Astrocyte of the cerebellum (primary cell): ENCODE data around the gene TADA2B.
"Not testable (repeated sequence)": the region's sequence is repeated elsewhere in the genome, so short reads cannot be mapped to it uniquely, and the experiment has no call there.

Experiments used
- DNase-seq: peaks from one replicate; pipeline ENCODE4 v3.0.0-alpha.2; 2011; ENCODE audit warnings: low read depth
- H3K4me3 ChIP-seq: 2 replicates; pipeline ENCODE4 v1.5.1; 2011; ENCODE audit warnings: mild to moderate bottlenecking, low read depth, low read length, moderate library complexity
- in situ Hi-C: cut with HindIII; loops from 2 replicates; pipeline ENCODE4 v1.10.0; 2017; ENCODE audit warnings: low sequenced_read_pairs
- TF ChIP-seq, protein P1 (sequence below): IDR thresholded peaks from 2 replicates; pipeline ENCODE4 v1.5.1; 2012; ENCODE audit warnings: low read length, low read depth, moderate library complexity, mild to moderate bottlenecking; ENCODE audit errors: missing control alignments

The TADA2B gene

DNA sequence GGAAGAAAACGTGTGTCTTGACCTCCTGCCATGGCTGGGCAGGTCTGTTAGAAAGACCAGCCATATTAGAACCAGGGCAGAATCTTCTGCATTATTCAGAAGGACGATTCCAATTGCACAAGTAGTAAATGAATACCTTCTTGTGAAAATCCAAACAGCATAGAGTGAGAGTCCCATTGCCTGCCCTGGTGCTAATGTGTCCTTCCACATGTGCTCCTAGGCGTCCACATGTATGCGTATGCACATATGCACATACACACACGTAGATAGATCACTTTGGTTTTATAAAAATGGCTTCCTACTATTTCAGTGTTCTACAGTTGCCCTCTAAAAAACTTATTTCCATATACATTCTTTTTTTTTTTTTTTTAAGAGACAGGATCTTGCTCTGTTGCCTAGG, 34.9 kb downstream of the TADA2B start:
- in situ Hi-C loops: no loop called here
- no peak overlapping the region for H3K4me3 ChIP-seq
- no peak for DNase-seq
- TF ChIP-seq, protein P1, sequence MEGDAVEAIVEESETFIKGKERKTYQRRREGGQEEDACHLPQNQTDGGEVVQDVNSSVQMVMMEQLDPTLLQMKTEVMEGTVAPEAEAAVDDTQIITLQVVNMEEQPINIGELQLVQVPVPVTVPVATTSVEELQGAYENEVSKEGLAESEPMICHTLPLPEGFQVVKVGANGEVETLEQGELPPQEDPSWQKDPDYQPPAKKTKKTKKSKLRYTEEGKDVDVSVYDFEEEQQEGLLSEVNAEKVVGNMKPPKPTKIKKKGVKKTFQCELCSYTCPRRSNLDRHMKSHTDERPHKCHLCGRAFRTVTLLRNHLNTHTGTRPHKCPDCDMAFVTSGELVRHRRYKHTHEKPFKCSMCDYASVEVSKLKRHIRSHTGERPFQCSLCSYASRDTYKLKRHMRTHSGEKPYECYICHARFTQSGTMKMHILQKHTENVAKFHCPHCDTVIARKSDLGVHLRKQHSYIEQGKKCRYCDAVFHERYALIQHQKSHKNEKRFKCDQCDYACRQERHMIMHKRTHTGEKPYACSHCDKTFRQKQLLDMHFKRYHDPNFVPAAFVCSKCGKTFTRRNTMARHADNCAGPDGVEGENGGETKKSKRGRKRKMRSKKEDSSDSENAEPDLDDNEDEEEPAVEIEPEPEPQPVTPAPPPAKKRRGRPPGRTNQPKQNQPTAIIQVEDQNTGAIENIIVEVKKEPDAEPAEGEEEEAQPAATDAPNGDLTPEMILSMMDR: no peak

DNA sequence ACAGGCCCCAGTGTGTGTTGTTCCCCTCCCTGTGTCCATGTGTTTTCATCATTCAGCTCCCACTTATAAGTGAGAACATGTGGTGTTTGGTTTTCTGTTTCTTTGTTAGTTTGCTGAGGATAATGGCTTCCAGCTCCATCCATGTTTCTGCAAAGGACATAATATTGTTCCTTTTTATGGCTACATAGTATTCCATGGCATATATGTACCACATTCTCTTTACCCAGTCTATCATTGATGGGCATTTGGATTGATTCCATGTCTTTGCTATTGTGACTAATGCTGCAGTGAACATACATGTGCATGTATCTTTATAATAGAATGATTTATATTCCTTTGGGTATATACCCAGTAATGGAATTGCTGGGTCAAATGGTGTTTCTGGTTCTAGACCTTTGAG, 36.3 kb downstream of the TADA2B start:
- DNase-seq, in situ Hi-C loops: not testable (repeated sequence)

DNA sequence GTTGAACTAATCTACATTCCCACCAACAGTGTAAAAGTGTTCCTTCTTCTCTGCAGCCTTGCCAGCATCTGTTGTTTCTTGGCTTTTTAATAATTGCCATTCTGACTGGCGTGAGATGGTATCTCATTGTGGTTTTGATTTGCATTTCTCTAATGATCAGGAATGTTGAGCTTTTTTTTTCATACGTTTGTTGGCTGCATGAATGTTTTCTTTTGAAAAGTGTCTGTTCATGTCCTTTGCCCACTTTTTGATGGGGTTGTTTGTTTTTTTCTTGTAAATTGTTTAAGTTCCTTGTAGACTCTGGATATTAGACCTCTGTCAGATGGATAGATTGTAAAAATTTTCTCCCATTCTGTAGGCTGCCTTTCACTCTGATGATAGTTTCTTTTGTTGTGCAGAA, 36.7 kb downstream of the TADA2B start:
- DNase-seq, in situ Hi-C loops, H3K4me3 ChIP-seq: not testable (repeated sequence)

More for the DNA sequence above, 36.3 kb downstream of the TADA2B start:
- not testable (repeated sequence) for H3K4me3 ChIP-seq

DNA sequence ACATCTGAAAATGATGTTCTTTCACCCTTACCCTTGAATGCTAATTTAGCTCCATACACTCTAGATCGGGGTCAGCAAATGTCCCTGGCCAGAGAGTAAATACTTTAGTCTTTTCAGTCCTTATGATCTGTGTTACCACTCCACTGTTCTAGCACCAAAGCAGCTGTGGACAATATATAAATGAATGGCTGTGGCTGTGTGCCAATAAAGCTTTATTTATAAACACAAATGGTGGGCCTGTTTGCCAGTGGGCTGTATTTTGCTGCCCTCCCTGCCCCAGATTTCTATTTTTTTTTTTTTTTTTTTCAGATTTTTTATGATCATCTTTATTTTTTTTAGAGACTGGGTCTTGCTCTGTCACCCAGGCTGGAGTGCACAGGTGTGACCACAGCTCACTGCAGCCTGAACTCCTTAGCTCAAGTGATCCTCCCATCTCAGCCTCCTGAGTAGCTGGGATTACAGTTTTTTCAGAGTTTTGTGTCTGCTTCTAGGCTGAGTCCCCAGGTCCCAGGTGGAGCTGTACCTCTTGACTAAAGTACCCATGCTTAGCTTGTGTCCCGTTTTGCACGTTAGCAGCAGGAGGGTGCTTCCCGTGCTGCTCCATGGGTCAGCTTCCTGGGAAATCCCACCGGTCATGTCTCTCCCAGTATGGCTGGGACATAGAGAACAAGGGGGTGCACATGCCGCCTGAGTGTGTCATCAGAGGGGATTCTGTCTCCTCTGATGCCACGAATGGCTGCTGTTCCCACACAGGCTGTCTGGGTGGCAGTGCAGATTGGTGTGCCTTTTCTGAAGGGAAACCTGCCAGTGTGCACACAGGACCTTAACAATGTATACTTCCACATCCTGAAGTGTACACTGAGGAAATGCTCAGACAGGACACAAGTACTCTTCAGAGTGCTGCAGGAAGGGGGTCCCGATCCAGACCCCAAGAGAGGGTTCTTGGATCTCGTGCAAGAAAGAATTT, 40.7 kb downstream of the TADA2B start:
- in situ Hi-C loops: no loop called here
- DNase-seq: no peak
- TF ChIP-seq, protein P1: no peak
- H3K4me3 ChIP-seq: no peak overlapping the region

DNA sequence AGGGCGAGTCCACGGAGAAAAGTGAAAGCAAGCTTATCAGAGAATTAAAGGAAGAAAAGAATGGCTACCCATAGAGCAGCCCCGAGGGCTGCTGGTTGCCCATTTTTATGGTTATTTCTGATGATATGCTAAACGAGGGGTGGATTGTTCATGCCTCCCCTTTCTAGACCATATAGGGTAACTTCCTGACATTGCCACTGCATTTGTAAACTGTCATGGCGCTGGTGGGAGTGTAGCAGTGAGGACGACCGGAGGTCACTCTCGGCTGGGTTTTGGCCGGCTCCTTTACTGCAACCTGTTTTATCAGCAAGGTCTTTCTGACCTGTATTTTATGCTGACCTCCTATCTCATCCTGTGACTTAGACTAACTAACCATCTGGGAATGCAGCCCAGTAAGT, 41.4 kb downstream of the TADA2B start:
- in situ Hi-C loops, H3K4me3 ChIP-seq, DNase-seq: not testable (repeated sequence)

DNA sequence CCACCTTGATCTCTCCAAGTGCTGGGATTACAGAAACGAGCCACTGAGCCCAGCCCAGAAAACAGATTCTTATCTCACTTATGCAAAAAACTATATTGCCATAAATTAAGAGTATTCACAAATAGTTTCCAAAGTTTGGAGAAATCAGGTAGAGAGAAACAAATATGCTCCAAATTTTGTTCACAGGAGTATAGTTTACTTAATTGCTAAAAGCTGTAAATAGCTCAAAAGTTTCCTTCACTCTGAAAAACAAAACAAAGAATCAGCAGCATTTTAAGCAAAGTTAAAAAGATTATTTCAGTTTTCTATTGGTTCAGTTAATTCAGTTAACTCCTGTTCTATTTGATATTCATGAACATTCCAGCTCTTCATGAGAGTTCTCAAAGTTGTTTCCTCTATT, 43.2 kb downstream of the TADA2B start:
- no peak for DNase-seq
- in situ Hi-C loops: no loop called here
- TF ChIP-seq, protein P1: no peak
- no peak overlapping the region for H3K4me3 ChIP-seq

DNA sequence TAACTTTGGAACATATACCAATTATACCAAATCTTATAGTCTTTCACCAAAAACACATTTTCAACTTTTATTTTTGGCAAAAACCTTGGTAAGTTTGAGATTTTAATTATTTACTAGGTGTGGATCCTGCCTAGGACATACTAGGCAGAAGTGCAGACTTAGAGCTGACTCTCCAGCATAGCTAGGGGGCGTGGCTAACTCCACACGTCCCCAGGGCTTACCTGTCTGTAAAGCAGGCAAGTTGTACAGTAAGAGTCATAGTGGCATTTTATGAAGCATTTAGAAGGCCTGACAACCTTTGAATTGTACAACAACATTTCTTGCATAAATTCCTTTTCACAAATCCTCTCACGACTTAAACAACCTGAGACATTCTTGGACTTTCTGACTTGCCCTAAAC, 43.9 kb downstream of the TADA2B start:
- H3K4me3 ChIP-seq: no peak overlapping the region
- DNase-seq: no peak
- TF ChIP-seq, protein P1: no peak
- in situ Hi-C loops: no loop called here

DNA sequence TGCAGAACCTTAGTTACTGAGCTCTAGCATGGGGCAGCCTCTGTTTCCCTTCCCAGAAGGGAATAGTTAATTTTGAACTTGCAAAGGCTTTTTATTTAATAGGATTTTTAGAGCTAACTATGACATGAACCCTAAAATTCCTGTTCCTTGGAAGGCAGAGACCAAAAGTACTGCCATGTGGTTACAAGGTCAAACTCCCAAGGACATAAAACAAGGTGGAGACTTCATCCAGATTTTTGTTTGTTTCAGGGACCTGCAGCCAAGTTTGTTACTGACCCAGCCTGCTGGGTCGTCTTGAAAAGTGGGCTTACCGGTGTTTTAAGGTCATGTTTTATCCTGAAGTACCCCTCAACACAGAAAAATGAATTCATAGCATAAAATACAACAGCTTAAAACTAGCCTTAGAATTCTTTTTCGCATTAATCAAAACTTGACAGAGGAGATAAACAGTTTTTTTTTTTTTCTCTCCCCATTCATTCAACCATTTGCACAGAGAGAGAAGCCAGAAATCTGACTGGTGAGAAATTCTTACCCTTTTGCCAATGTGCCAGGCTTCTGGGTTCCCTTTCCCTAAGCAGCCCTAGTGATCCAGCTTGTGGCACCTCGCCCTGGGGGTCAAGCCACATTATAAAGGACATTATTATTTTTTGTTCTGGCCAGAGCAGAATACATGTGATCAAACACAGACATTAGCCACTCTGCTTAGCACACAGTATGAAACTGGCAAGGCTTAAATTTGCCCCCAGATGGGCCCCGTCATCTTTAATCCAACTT, 46.2 kb downstream of the TADA2B start:
- TF ChIP-seq, protein P1: no peak
- H3K4me3 ChIP-seq: no peak overlapping the region
- in situ Hi-C loops: no loop called here
- DNase-seq: no peak
